ENCODE measurements around the gene AAK1.

GRCh38 chr2:69612707-69613106, 30.8 kb downstream of the AAK1 start:
- TF ChIP-seq, protein P1, sequence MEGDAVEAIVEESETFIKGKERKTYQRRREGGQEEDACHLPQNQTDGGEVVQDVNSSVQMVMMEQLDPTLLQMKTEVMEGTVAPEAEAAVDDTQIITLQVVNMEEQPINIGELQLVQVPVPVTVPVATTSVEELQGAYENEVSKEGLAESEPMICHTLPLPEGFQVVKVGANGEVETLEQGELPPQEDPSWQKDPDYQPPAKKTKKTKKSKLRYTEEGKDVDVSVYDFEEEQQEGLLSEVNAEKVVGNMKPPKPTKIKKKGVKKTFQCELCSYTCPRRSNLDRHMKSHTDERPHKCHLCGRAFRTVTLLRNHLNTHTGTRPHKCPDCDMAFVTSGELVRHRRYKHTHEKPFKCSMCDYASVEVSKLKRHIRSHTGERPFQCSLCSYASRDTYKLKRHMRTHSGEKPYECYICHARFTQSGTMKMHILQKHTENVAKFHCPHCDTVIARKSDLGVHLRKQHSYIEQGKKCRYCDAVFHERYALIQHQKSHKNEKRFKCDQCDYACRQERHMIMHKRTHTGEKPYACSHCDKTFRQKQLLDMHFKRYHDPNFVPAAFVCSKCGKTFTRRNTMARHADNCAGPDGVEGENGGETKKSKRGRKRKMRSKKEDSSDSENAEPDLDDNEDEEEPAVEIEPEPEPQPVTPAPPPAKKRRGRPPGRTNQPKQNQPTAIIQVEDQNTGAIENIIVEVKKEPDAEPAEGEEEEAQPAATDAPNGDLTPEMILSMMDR (IDR thresholded peaks at IDR 0.05; ENCODE audit: insufficient read depth, low read depth, low read length), result no peak
- no peak for TF ChIP-seq EZH2 (IDR thresholded peaks at IDR 0.05; ENCODE audit: insufficient read depth, low read length)

All from astrocyte (in vitro differentiated cells and primary cell).